HG03520 (cell line): ENCODE measurements around the gene ATAD2B.

Experiments used
- ATAC-seq: cut with Tn5 transposase; IDR thresholded peaks from one replicate; pipeline ENCODE4 v1.9.1; 2021; ENCODE audit warnings: mild to moderate bottlenecking, moderate library complexity; ENCODE audit not compliant: unreplicated experiment

ATAD2B gene

GRCh38 chr2:23706613-23707078 lies 220.3 kb downstream of the ATAD2B start:
- ATAC-seq: no peak

GRCh38 chr2:23705771-23706612 lies 220.9 kb downstream of the ATAD2B start:
- ATAC-seq: no peak

GRCh38 chr2:23703583-23704385 lies 223.1 kb downstream of the ATAD2B start:
- no peak for ATAC-seq

GRCh38 chr2:23703037-23703582 lies 223.8 kb downstream of the ATAD2B start:
- ATAC-seq: no peak

- no peak for ATAC-seq
Observed at GRCh38 chr2:23700627-23701026, 226.3 kb downstream of the ATAD2B start.

- no peak for ATAC-seq
Observed at GRCh38 chr2:23699580-23699925, 227.4 kb downstream of the ATAD2B start.

- ATAC-seq: no peak
Observed at GRCh38 chr2:23698721-23699579, 228.0 kb downstream of the ATAD2B start.
